Neural cell (in vitro differentiated cells): ENCODE results near the gene SGMS2. TPM values are rescaled to one million over a fixed set of nuclear protein-coding genes. Genes with fewer than 3 reads are reported as not detected.
A peak's percentile ranks its signal among the peaks of the same experiment; 100 is the strongest.

Source experiments
- H2AFZ ChIP-seq: fragments of 200-600, 300-800 bp; sonication (generic), shearing (Covaris generic); 2 replicates; pipeline ENCODE4 v1.6.0; 2014; ENCODE audit warnings: low read depth, mild to moderate bottlenecking, antibody characterized with exemption, low read length, moderate library complexity
- H3F3A ChIP-seq: fragments of 200-600 bp; shearing (Covaris generic); 2 replicates; pipeline ENCODE4 v1.6.1; 2016; ENCODE audit warnings: mild to moderate bottlenecking, moderate library complexity, mixed read lengths, antibody characterized with exemption, low read length; ENCODE audit not compliant: insufficient read depth, poor library complexity, severe bottlenecking
- H3K27ac ChIP-seq: fragments of 200-600, 300-800 bp; sonication (generic), shearing (Covaris generic); 2 replicates; pipeline ENCODE4 v1.5.1; 2014; ENCODE audit warnings: mild to moderate bottlenecking, low read length, moderate library complexity
- H3K27me3 ChIP-seq: fragments of 300-800, 200-600 bp; sonication (generic), shearing (Covaris generic); 2 replicates; pipeline ENCODE4 v1.6.0; 2014; ENCODE audit warnings: mild to moderate bottlenecking, low read depth, low read length, moderate library complexity; ENCODE audit not compliant: insufficient read depth
- H3K36me3 ChIP-seq: fragments of 300-800, 200-600 bp; sonication (generic), shearing (Covaris generic); 2 replicates; pipeline ENCODE4 v1.5.1; 2014; ENCODE audit warnings: mild to moderate bottlenecking, antibody characterized with exemption, low read length, moderate library complexity; ENCODE audit not compliant: insufficient read depth
- H3K4me2 ChIP-seq: fragments of 300-800, 200-600 bp; sonication (generic), shearing (Covaris generic); 2 replicates; pipeline ENCODE4 v1.6.0; 2014; ENCODE audit warnings: mild to moderate bottlenecking, low read length
- H3K4me3 ChIP-seq: fragments of 300-800, 200-600 bp; sonication (generic), shearing (Covaris generic); 2 replicates; pipeline ENCODE4 v1.5.1; 2014; ENCODE audit warnings: mild to moderate bottlenecking, low read length, moderate library complexity
- H3K79me2 ChIP-seq: fragments of 200-600 bp; shearing (Covaris generic); replicated peaks from 2 replicates; pipeline ENCODE4 v1.6.0; 2014; ENCODE audit warnings: mild to moderate bottlenecking, low read length, moderate library complexity; ENCODE audit not compliant: insufficient read depth
- H3K9ac ChIP-seq: fragments of 300-800, 200-600 bp; sonication (generic), shearing (Covaris generic); 2 replicates; pipeline ENCODE4 v1.6.1; 2016; ENCODE audit warnings: mild to moderate bottlenecking, low read length, mixed read lengths
- H3K9me2 ChIP-seq: fragments of 200-600 bp; shearing (Covaris generic); 2 replicates; pipeline ENCODE4 v1.6.1; 2016; ENCODE audit warnings: mild to moderate bottlenecking, low read length, mixed read lengths; ENCODE audit not compliant: insufficient read depth
- H3K9me3 ChIP-seq: fragments of 200-600, 300-800 bp; sonication (generic), shearing (Covaris generic); 2 replicates; pipeline ENCODE4 v1.6.1; 2016; ENCODE audit warnings: mild to moderate bottlenecking, mixed run types, low read length, moderate library complexity, mixed read lengths
- H4K20me1 ChIP-seq: fragments of 200-600 bp; shearing (Covaris generic); 2 replicates; pipeline ENCODE4 v1.6.1; 2016; ENCODE audit warnings: mild to moderate bottlenecking, mixed run types; ENCODE audit not compliant: insufficient read depth
- CTCF ChIP-seq: fragments of 450-650 bp; IDR thresholded peaks from 2 replicates; pipeline ENCODE4 v1.5.1; 2014; ENCODE audit warnings: antibody characterized with exemption, mild to moderate bottlenecking, moderate library complexity; ENCODE audit not compliant: poor library complexity, severe bottlenecking
- MXI1 ChIP-seq: fragments of 450-650 bp; conservative IDR thresholded peaks from 2 replicates; pipeline ENCODE4 v1.6.1; 2014; ENCODE audit warnings: antibody characterized with exemption, mild to moderate bottlenecking; ENCODE audit not compliant: poor library complexity, severe bottlenecking
- POLR2AphosphoS5 ChIP-seq: IDR thresholded peaks from 2 replicates; pipeline ENCODE4 v1.6.1; 2012
- RAD21 ChIP-seq: fragments of 450-650 bp; conservative IDR thresholded peaks from 2 replicates; pipeline ENCODE4 v1.6.1; 2014; ENCODE audit warnings: antibody characterized with exemption, mild to moderate bottlenecking, moderate library complexity
- REST ChIP-seq: IDR thresholded peaks from 2 replicates; pipeline ENCODE4 v1.6.1; 2012; ENCODE audit warnings: borderline replicate concordance
- SMC3 ChIP-seq: fragments of 450-650 bp; conservative IDR thresholded peaks from 2 replicates; pipeline ENCODE4 v1.6.1; 2014; ENCODE audit warnings: antibody characterized with exemption, mild to moderate bottlenecking, moderate library complexity; ENCODE audit not compliant: poor library complexity
- polyA plus RNA-seq: library from polyadenylated mRNA; depleted of rRNA; stranded (reverse); fragments of >200 nt; gene quantifications from 2 replicates; pipeline ENCODE4 v1.2.3, GENCODE V29; 2014

SGMS2 gene
- polyA plus RNA-seq, 1 donor from 2014 or later, result 0.15 TPM

GRCh38 chr4:107825072-107825824, 516 bp downstream of the SGMS2 start:
- peak overlapping the region; percentile 48 for H3K9ac ChIP-seq
- H4K20me1 ChIP-seq, result no peaks in the 10 kb centered on the region
- no peaks in the 10 kb centered on the region for H3F3A ChIP-seq
- no peaks in the 10 kb centered on the region for H3K36me3 ChIP-seq
- no peaks in the 10 kb centered on the region for H3K79me2 ChIP-seq
- no peaks in the 10 kb centered on the region for H3K9me3 ChIP-seq
- peaks cover 40% of the 10 kb centered on the region for H3K27me3 ChIP-seq
- peak overlapping the region; percentile 76 for H3K4me3 ChIP-seq
- peak overlapping the region; percentile 28 for H3K4me2 ChIP-seq
- no peaks in the 10 kb centered on the region for H3K9me2 ChIP-seq
- peak overlapping the region; percentile 27 for H2AFZ ChIP-seq
- TF ChIP-seq MXI1 (peak; percentile 37), RAD21 (no peak), REST (no peak), POLR2AphosphoS5 (no peak), SMC3 (no peak)
- no peak overlapping the region for H3K27ac ChIP-seq

GRCh38 chr4:107826421-107826980, 1.8 kb downstream of the SGMS2 start:
- Histone ChIP-seq H2AFZ (no peak overlapping the region), H3K9ac (no peak overlapping the region), H3K4me2 (no peak overlapping the region), H3K79me2 (no peaks in the 10 kb centered on the region), H4K20me1 (no peaks in the 10 kb centered on the region), H3K9me2 (no peaks in the 10 kb centered on the region), H3K9me3 (no peaks in the 10 kb centered on the region), H3K27ac (no peak overlapping the region), H3K27me3 (peaks cover 40% of the 10 kb centered on the region), H3K4me3 (no peak overlapping the region), H3K36me3 (no peaks in the 10 kb centered on the region), H3F3A (no peaks in the 10 kb centered on the region)
- TF ChIP-seq CTCF (no peak), POLR2AphosphoS5 (no peak)
